GM12878 (cell line): ENCODE data around the gene PTGER4.

Source experiments
- CTCF ChIP-seq, 3 experiments: IDR thresholded peaks in 2 of 3; conservative IDR thresholded peaks in 1 of 3; 2 replicates each; pipeline ENCODE4 v1.5.1; 2011; ENCODE audit warnings: low read depth in 3 of 3, low read length in 3 of 3, mild to moderate bottlenecking in 3 of 3, control low read depth in 2 of 3, moderate library complexity in 2 of 3, inconsistent platforms in 1 of 3, mixed read lengths in 1 of 3; ENCODE audit not compliant: control insufficient read depth in 2 of 3, insufficient read depth in 1 of 3; ENCODE audit errors: extremely low read depth in 1 of 3
- MEF2A ChIP-seq: IDR thresholded peaks from 2 replicates; pipeline ENCODE4 v1.6.1; 2011; ENCODE audit warnings: low read depth, mild to moderate bottlenecking, low read length, moderate library complexity; ENCODE audit not compliant: insufficient read depth
- NR2C2 ChIP-seq: IDR thresholded peaks from 2 replicates; pipeline ENCODE4 v1.6.1; 2011; ENCODE audit warnings: borderline replicate concordance, low read depth; ENCODE audit not compliant: control insufficient read depth, insufficient read length
- REST ChIP-seq: IDR thresholded peaks from 2 replicates; pipeline ENCODE4 v1.6.1; 2012; ENCODE audit warnings: mild to moderate bottlenecking, low read depth, low read length
- SIN3A ChIP-seq: IDR thresholded peaks from 2 replicates; pipeline ENCODE4 v1.6.1; 2012; ENCODE audit warnings: low read depth, low read length, improper control_type of control experiment
- ZSCAN29 ChIP-seq: fragments of 450-650 bp; IDR thresholded peaks from 2 replicates; pipeline ENCODE4 v1.6.1; 2017; ENCODE audit warnings: mild to moderate bottlenecking, moderate library complexity
- TF ChIP-seq, protein P1 (sequence below): IDR thresholded peaks from 2 replicates; pipeline ENCODE4 v1.6.1; 2012; ENCODE audit warnings: low read depth, low read length, improper control_type of control experiment

DNA sequence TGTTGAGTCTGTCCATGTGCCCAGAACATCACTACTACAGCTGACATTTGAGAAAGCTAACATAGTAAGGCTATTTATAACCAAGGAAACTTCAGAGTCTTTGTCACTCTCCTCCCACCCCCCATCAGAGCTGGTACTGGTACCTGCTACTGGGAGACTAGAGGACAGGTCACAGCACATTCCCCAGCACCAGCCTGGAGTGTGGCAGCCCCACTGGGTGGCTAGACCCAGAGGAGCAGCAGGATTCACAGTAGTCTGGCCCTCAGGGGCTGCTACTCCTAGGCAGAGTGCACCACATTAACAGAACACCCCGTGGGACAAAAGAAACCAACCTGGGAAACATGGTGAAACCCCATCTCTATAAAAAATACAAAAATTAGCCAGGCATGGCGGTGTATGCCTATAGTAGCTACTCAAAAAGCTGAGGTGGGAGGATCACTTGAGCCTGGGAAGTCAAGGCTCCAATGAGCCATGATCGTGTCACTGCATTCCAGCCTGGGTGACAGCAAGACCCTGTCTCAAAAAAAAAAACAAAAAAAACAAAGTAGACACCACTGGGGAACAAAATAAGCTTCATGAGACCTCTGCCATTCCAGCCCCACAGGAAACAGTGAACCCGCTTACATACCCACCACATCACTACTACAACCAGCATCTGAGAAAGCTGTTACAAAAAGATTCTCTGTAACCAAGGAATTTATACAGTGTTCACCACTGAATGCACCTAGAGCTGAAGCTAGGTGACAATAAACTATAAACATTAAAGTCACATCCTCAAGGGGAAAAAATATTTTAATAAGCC is 26.3 kb upstream of the PTGER4 start:
- TF ChIP-seq SIN3A = no peak
- TF ChIP-seq CTCF (IDR thresholded peaks at IDR 0.05 in 2 of 3, conservative IDR thresholded peaks at IDR 0.05 in 1 of 3; ENCODE audit: control insufficient read depth in 2 of 3, extremely low read depth in 1 of 3, insufficient read depth in 1 of 3, low read depth in 3 of 3, low read length in 3 of 3) = no peak
- TF ChIP-seq, protein P1, sequence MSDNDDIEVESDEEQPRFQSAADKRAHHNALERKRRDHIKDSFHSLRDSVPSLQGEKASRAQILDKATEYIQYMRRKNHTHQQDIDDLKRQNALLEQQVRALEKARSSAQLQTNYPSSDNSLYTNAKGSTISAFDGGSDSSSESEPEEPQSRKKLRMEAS = no peak
- no peak for TF ChIP-seq ZSCAN29
- TF ChIP-seq MEF2A = no peak
- TF ChIP-seq NR2C2 = no peak
- TF ChIP-seq REST = no peak
